Gastroesophageal sphincter (tissue), 3 donors: ENCODE results near the gene CDH4.

Experiments used
- CTCF ChIP-seq, 4 experiments: fragments of 200-600 bp in 2 of 4; fragments of 450-650 bp in 2 of 4; sonication (generic) in 1 of 4; IDR thresholded peaks; one replicate each; pipeline ENCODE4 v1.5.1; 2017 to 2019; ENCODE audit warnings: antibody characterized with exemption in 4 of 4, mild to moderate bottlenecking in 2 of 4, moderate library complexity in 2 of 4
- POLR2A ChIP-seq, 2 donors: fragments of 450-650 bp; IDR thresholded peaks; one replicate each; pipeline ENCODE4 v1.6.1; 2017; ENCODE audit warnings: antibody characterized with exemption in 2 of 2, mild to moderate bottlenecking in 2 of 2, moderate library complexity in 1 of 2

- TF ChIP-seq POLR2A (IDR thresholded peaks at IDR 0.05): no peak
- no peak for TF ChIP-seq CTCF (IDR thresholded peaks at IDR 0.05)
Measured at GRCh38 chr20:61345656-61346055, 93.6 kb downstream of the CDH4 start.
